Endothelial cell (in vitro differentiated cells): ENCODE data around the gene ZNF81. TPM values are rescaled to one million over a fixed set of nuclear protein-coding genes. Genes with fewer than 3 reads are reported as not detected.
"Not testable (repeated sequence)": the region's sequence is repeated elsewhere in the genome, so short reads cannot be mapped to it uniquely, and the experiment has no call there.

Experiments used
- DNase-seq: peaks from one replicate; pipeline ENCODE4 v3.0.0; 2021; ENCODE audit warnings: low spot score
- H3K27ac Mint-ChIP-seq: one replicate; pipeline ENCODE4 v1.8.0; 2021; ENCODE audit warnings: mixed read lengths, inconsistent platforms; ENCODE audit not compliant: unreplicated experiment
- H3K27me3 Mint-ChIP-seq: one replicate; pipeline ENCODE4 v1.8.0; 2021; ENCODE audit warnings: mild to moderate bottlenecking, moderate library complexity, mixed read lengths, inconsistent platforms; ENCODE audit not compliant: unreplicated experiment
- H3K36me3 Mint-ChIP-seq: one replicate; pipeline ENCODE4 v1.8.0; 2021; ENCODE audit warnings: mild to moderate bottlenecking, low read depth, mixed read lengths, inconsistent platforms; ENCODE audit not compliant: unreplicated experiment
- H3K4me1 Mint-ChIP-seq: one replicate; pipeline ENCODE4 v1.8.0; 2021; ENCODE audit warnings: mild to moderate bottlenecking, mixed read lengths, inconsistent platforms; ENCODE audit not compliant: unreplicated experiment
- H3K4me3 Mint-ChIP-seq: one replicate; pipeline ENCODE4 v1.8.0; 2021; ENCODE audit warnings: mild to moderate bottlenecking, mixed read lengths, inconsistent platforms; ENCODE audit not compliant: unreplicated experiment
- H3K9me3 Mint-ChIP-seq: one replicate; pipeline ENCODE4 v1.8.0; 2021; ENCODE audit warnings: mixed read lengths, inconsistent platforms; ENCODE audit not compliant: unreplicated experiment
- total RNA-seq: library from RNA; stranded (reverse); fragmentation: NEBNext Ultra II Directional; extraction: Animal tissue kit (Norgen Biotek cat#: 25700); gene quantifications from one replicate; pipeline ENCODE4 v1.2.1, GENCODE V29; 2021; ENCODE audit not compliant: unreplicated experiment
- TF ChIP-seq, protein P1 (sequence below): fragments of 200-600 bp; sonication (generic); IDR thresholded peaks from one replicate; pipeline ENCODE4 v1.5.0; 2021; ENCODE audit warnings: antibody characterized with exemption; ENCODE audit not compliant: unreplicated experiment

The ZNF81 gene
- total RNA-seq, 1 donor from 2014 or later: 8.8 TPM

DNA sequence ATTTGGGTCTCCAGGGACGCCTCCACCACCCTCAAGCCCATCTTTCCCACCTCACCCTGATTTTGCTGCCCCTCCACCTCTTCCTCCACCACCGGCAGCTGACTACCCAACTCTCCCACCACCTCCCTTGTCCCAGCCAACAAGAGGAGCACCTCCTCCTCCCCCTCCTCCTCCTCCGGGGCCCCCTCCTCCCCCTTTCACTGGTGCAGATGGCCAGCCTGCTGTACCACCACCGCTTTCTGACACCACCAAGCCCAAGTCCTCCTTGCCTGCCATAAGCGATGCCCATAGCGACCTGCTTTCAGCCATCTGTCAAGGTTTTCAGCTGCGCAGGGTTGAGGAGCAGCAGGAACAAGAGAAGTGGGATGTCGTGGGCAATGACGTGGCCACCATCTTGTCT, 32.4 kb upstream of the ZNF81 start:
- no peak for DNase-seq
- no peaks in the 10 kb centered on the region for H3K36me3 Mint-ChIP-seq
- TF ChIP-seq, protein P1, sequence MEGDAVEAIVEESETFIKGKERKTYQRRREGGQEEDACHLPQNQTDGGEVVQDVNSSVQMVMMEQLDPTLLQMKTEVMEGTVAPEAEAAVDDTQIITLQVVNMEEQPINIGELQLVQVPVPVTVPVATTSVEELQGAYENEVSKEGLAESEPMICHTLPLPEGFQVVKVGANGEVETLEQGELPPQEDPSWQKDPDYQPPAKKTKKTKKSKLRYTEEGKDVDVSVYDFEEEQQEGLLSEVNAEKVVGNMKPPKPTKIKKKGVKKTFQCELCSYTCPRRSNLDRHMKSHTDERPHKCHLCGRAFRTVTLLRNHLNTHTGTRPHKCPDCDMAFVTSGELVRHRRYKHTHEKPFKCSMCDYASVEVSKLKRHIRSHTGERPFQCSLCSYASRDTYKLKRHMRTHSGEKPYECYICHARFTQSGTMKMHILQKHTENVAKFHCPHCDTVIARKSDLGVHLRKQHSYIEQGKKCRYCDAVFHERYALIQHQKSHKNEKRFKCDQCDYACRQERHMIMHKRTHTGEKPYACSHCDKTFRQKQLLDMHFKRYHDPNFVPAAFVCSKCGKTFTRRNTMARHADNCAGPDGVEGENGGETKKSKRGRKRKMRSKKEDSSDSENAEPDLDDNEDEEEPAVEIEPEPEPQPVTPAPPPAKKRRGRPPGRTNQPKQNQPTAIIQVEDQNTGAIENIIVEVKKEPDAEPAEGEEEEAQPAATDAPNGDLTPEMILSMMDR: no peak
- H3K27me3 Mint-ChIP-seq: no peaks in the 10 kb centered on the region
- H3K27ac Mint-ChIP-seq: no peak overlapping the region
- no peak overlapping the region for H3K4me3 Mint-ChIP-seq
- no peaks in the 10 kb centered on the region for H3K9me3 Mint-ChIP-seq
- H3K4me1 Mint-ChIP-seq: no peaks in the 10 kb centered on the region

DNA sequence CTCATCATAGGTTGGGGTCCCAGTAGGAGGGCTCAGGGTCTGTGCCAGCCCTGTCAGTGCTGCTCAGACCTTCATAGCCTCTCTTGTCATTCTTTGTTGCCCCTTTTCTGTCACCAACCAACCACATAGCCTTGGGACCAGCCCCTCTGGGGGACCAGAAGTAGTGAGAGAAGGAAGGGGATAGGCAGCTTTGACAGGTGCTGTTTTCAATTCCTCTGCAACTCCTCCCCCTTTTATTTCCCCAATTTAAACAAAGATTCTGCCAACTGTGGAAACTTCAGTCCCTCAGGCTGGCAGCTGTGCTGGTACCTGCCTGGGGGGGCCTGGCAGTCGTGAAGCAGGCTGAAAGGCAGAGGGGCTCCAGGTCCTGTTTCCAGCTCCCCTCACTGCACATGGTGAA, 30.9 kb upstream of the ZNF81 start:
- not testable (repeated sequence) for H3K4me1 Mint-ChIP-seq, H3K27me3 Mint-ChIP-seq, H3K4me3 Mint-ChIP-seq, DNase-seq, H3K9me3 Mint-ChIP-seq, H3K36me3 Mint-ChIP-seq, H3K27ac Mint-ChIP-seq

DNA sequence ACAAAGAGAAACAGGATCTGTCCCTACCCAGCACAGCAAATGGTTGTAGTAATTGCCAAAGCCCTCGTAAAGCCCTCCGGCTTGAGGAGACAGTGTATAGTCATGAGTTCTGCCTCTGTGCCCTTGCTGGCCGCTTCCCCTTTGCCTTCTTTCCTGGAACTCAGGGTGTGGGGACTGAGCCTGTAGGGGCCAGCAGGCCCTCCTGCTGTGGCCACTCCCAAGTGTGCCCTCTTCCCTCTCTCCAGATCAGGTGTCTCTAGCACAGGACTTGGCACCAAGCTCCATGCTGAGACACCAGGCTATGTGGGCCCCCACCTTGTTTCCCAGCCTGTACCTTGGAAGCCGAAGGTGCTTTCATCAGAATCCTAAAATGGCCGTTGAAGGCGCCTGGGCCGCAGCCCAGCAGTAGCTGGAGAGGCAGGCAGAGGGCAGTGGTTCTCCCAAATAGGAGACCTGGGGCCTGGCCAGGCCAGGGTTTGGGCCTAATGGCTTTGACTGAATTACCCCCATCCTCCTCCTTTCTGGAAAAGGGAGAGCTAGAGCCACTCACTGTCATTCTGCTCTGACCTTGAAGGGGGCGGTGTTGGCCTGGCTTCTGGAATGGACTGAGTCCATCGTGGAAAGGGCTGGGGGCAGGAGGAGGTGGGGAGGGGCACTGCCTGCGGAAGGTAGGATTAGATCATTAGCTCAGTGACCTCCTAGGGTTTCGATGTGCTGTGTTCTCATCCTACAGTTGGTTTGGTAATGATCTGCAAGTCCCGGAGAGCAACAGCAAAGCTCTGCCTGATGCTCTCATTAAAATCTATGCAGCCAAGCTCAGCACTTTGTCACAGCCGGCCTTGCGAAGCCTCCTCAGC, 30.1 kb upstream of the ZNF81 start:
- H3K36me3 Mint-ChIP-seq, H3K9me3 Mint-ChIP-seq, H3K27ac Mint-ChIP-seq, DNase-seq, H3K27me3 Mint-ChIP-seq, H3K4me1 Mint-ChIP-seq, H3K4me3 Mint-ChIP-seq: not testable (repeated sequence)

DNA sequence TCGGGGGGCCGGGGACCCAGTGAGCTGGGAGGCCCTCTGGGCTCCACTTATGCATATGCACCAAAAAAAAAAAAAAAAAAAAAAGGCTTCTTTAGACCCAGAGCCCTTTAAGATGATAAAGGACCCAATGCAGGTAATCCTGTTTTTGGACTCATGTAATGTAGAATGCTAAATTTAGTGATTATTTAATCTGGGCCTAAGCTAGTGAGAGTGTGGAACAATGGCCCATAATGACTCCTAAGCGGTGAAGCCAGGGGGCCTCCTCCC, 29.5 kb upstream of the ZNF81 start:
- not testable (repeated sequence) for H3K27me3 Mint-ChIP-seq, H3K9me3 Mint-ChIP-seq, H3K36me3 Mint-ChIP-seq, H3K4me3 Mint-ChIP-seq, H3K27ac Mint-ChIP-seq, H3K4me1 Mint-ChIP-seq, DNase-seq

DNA sequence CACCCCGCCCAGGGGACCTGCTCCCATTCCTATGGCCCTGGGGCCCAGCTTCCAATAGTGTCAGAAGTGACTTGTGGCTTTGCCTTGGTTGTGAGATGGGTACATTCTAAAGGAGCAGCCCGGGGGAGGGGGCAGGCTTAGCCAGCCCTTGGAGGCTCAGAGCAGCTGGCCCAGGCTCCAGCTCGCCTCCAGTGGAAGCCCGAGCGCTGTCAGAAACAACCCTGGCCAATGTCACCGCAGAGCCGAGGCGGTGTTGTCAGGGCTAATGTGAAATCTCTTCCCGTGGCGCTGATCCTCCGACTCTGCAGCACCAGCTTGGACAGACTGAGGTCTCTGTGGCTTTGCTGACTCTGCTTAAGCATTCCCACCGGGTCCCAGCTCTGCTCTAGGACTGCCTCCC, 29.2 kb upstream of the ZNF81 start:
- no peak overlapping the region for H3K4me3 Mint-ChIP-seq
- TF ChIP-seq, protein P1: no peak
- H3K27me3 Mint-ChIP-seq: no peaks in the 10 kb centered on the region
- no peak for DNase-seq
- H3K4me1 Mint-ChIP-seq: no peaks in the 10 kb centered on the region
- H3K9me3 Mint-ChIP-seq: no peaks in the 10 kb centered on the region
- H3K27ac Mint-ChIP-seq: no peak overlapping the region
- no peaks in the 10 kb centered on the region for H3K36me3 Mint-ChIP-seq

DNA sequence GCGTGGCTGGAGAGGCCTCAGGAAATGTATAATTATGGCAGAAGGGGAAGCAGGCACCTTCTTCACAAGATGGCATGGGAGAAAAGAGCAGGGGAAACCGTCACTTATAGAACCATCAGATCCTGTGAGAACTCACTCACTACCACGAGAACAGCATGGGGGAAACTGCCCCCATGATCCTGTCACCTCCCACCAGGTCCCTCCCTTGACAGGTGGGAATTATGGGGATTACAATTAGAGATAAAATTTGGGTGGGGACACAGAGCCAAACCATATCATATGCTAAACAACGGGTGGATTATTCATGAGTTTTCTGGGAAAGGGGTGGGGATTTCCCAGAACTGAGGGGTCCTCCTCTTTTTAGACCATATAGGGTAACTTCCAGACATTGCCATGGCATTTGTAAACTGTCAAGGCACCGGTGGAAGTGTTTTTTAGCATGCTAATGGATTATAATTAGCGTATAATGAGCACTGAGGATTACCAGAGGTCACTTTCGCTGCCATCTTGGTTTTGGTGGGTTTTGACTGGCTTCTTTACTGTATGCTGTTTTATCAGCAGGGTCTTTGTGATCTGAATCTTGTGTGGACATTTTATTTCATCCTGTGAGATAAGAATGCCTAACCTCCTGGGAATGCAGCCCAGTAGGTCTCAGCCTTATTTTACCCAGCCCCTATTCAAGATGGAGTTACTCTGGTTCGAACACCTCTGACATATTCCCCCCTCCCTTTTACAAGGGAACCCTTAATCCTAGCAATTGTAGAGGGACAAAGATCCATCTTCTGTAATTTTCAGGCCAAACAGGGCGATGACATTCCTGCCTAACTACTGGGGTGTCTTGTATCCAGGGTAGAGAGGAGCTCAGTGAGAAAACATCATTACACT, 27.6 kb upstream of the ZNF81 start:
- no peaks in the 10 kb centered on the region for H3K4me1 Mint-ChIP-seq

More for the DNA sequence above, 27.6 kb upstream of the ZNF81 start:
- Mint-ChIP-seq H3K9me3 (no peaks in the 10 kb centered on the region), H3K27ac (no peak overlapping the region), H3K27me3 (no peaks in the 10 kb centered on the region), H3K4me3 (no peak overlapping the region), H3K36me3 (no peaks in the 10 kb centered on the region)
- no peak for DNase-seq
- TF ChIP-seq, protein P1: no peak
